Mucosa of stomach (tissue), 1 donor: ENCODE results near the gene ACOT6.

Experiments
- H3K27me3 ChIP-seq: one replicate; pipeline ENCODE4 v1.7.0; 2013; ENCODE audit warnings: mild to moderate bottlenecking, low read length; ENCODE audit not compliant: control insufficient read depth, insufficient read depth
- H3K36me3 ChIP-seq: one replicate; pipeline ENCODE4 v1.7.0; 2013; ENCODE audit warnings: low read length; ENCODE audit not compliant: control insufficient read depth, insufficient read depth
- H3K4me1 ChIP-seq: one replicate; pipeline ENCODE4 v1.7.0; 2013; ENCODE audit warnings: mild to moderate bottlenecking, low read length; ENCODE audit not compliant: control insufficient read depth, insufficient read depth
- H3K4me3 ChIP-seq: one replicate; pipeline ENCODE4 v1.7.0; 2013; ENCODE audit warnings: low read length
- H3K9ac ChIP-seq: one replicate; pipeline ENCODE4 v1.7.0; 2013; ENCODE audit warnings: mild to moderate bottlenecking, low read length, moderate library complexity
- H3K9me3 ChIP-seq: one replicate; pipeline ENCODE4 v1.7.0; 2013; ENCODE audit warnings: mild to moderate bottlenecking, low read length, moderate library complexity; ENCODE audit not compliant: control insufficient read depth
- donor health status: Pancreatic carcinoma.

ACOT6 gene

GRCh38 chr14:73663548-73664212 is 51.4 kb downstream of the ACOT6 start:
- H3K9ac ChIP-seq: no peak overlapping the region
- no peaks in the 10 kb centered on the region for H3K9me3 ChIP-seq
- H3K36me3 ChIP-seq: no peaks in the 10 kb centered on the region
- H3K27me3 ChIP-seq: no peaks in the 10 kb centered on the region
- H3K4me1 ChIP-seq: peaks cover 8% of the 10 kb centered on the region
- H3K4me3 ChIP-seq: no peak overlapping the region

GRCh38 chr14:73665130-73665529 is 52.8 kb downstream of the ACOT6 start:
- no peak overlapping the region for H3K9ac ChIP-seq
- no peaks in the 10 kb centered on the region for H3K9me3 ChIP-seq
- peaks cover 8% of the 10 kb centered on the region for H3K4me1 ChIP-seq
- H3K4me3 ChIP-seq: no peak overlapping the region
- H3K36me3 ChIP-seq: no peaks in the 10 kb centered on the region
- H3K27me3 ChIP-seq: no peaks in the 10 kb centered on the region

GRCh38 chr14:73666583-73666982 is 54.3 kb downstream of the ACOT6 start:
- H3K27me3 ChIP-seq: no peaks in the 10 kb centered on the region
- peaks cover 8% of the 10 kb centered on the region for H3K4me1 ChIP-seq
- H3K9ac ChIP-seq: no peak overlapping the region

GRCh38 chr14:73667854-73668253 is 55.5 kb downstream of the ACOT6 start:
- Histone ChIP-seq H3K4me1 (peaks cover 8% of the 10 kb centered on the region), H3K4me3 (no peak overlapping the region), H3K9me3 (no peaks in the 10 kb centered on the region), H3K9ac (no peak overlapping the region), H3K36me3 (no peaks in the 10 kb centered on the region), H3K27me3 (no peaks in the 10 kb centered on the region)

More at GRCh38 chr14:73666583-73666982, 54.3 kb downstream of the ACOT6 start:
- Histone ChIP-seq H3K4me3 (no peak overlapping the region), H3K9me3 (no peaks in the 10 kb centered on the region), H3K36me3 (no peaks in the 10 kb centered on the region)
